Measurements from ENCODE around the gene NDUFS8. TPM values are rescaled to one million over a fixed set of nuclear protein-coding genes. Genes with fewer than 3 reads are reported as not detected.
A peak's percentile ranks its signal among the peaks of the same experiment; 100 is the strongest.
"Not testable (repeated sequence)": the region's sequence is repeated elsewhere in the genome, so short reads cannot be mapped to it uniquely, and the experiment has no call there.

Gene NDUFS8
- total RNA-seq (10 to 100 TPM; 70.1 to 76.7 TPM), polyA plus RNA-seq (100 to 1,000 TPM in 1 of 2 donors, 10 to 100 TPM in 1; 92.0 to 159 TPM)
- long read RNA-seq, donor 1, transcript NDUFS8-201 (7 exons, 791 nt): major isoform, 39 of 67 reads
- long read RNA-seq, donor 1, partial matches to known transcripts: 11 of 67 reads
- long read RNA-seq, donor 1, other reads (novel, unspliced or antisense): 12 of 67 reads
- long read RNA-seq, donor 2, transcript NDUFS8-201 (7 exons, 791 nt): major isoform, 28 of 34 reads
- long read RNA-seq, donor 2, partial matches to known transcripts: 4 of 34 reads
- long read RNA-seq, donor 2, other reads (novel, unspliced or antisense): 1 of 34 reads

- intact Hi-C loops (cut with DNase I): loop anchor here in 1 of 2 donors (2.0 kb wide), 1 partner anchor 20 kb away; the partner anchor contains the start of gene ALDH3B1
- H3K36me3 ChIP-seq (ENCODE audit: control insufficient read depth in 1 of 2, insufficient read depth in 2 of 2, low read length in 1 of 2): no peaks in the 10 kb centered on the region
- H3K27ac ChIP-seq (ENCODE audit: low read depth in 1 of 2, low read length in 2 of 2): peak within 1 kb of the TSS in 1 of 2 donors; percentile 37
These were observed at the start of gene NDUFS8 for GRCh38 chr11:68030318-68031143. Gene NDUFS8 (plus strand): TSS chr11:68030681. CDS start chr11:68032152, 1,471 bp downstream.

GRCh38 chr11:67981226-67981625 is 49.3 kb upstream of the NDUFS8 start:
- H3K27me3 ChIP-seq (ENCODE audit: control insufficient read depth in 1 of 2, insufficient read depth in 2 of 2, low read length in 1 of 2); ATAC-seq (ENCODE audit: low FRiP score); H3K4me1 ChIP-seq (ENCODE audit: control insufficient read depth in 1 of 2, insufficient read depth in 2 of 2, low read length in 2 of 2); H3K9me3 ChIP-seq (ENCODE audit: control insufficient read depth, low read length); H3K4me3 ChIP-seq (ENCODE audit: low read length in 2 of 2); H3K27ac ChIP-seq (ENCODE audit: low read depth in 1 of 2, low read length in 2 of 2); H3K36me3 ChIP-seq (ENCODE audit: control insufficient read depth in 1 of 2, insufficient read depth in 2 of 2, low read length in 1 of 2); intact Hi-C loops (cut with DNase I): not testable (repeated sequence)
- DNase-seq: peak in 1 of 2 donors; percentile 30
- 79 to 80% methylated on average over 10 of the region's 10 CpGs for WGBS, 2 donors

More at GRCh38 chr11:68030318-68031143, at the start of gene NDUFS8:
- no peaks in the 10 kb centered on the region for H3K27me3 ChIP-seq (ENCODE audit: control insufficient read depth in 1 of 2, insufficient read depth in 2 of 2, low read length in 1 of 2)
- peak within 1 kb of the TSS; percentile 44 to 71 for H3K4me3 ChIP-seq (ENCODE audit: low read length in 2 of 2)
- DNase-seq (peak; percentile 96 to 99), ATAC-seq (ENCODE audit: low FRiP score) (peak; percentile 96)
- 0% methylated on average over 56 of the region's 56 CpGs for WGBS, 2 donors
- no peaks in the 10 kb centered on the region for H3K9me3 ChIP-seq (ENCODE audit: control insufficient read depth, low read length)
- no peaks in the 10 kb centered on the region for H3K4me1 ChIP-seq (ENCODE audit: control insufficient read depth in 1 of 2, insufficient read depth in 2 of 2, low read length in 2 of 2)

GRCh38 chr11:67982255-67982857 is 48.1 kb upstream of the NDUFS8 start:
- H3K27me3 ChIP-seq (ENCODE audit: control insufficient read depth in 1 of 2, insufficient read depth in 2 of 2, low read length in 1 of 2); H3K9me3 ChIP-seq (ENCODE audit: control insufficient read depth, low read length); H3K4me1 ChIP-seq (ENCODE audit: control insufficient read depth in 1 of 2, insufficient read depth in 2 of 2, low read length in 2 of 2); intact Hi-C loops (cut with DNase I); ATAC-seq (ENCODE audit: low FRiP score); H3K36me3 ChIP-seq (ENCODE audit: control insufficient read depth in 1 of 2, insufficient read depth in 2 of 2, low read length in 1 of 2); H3K4me3 ChIP-seq (ENCODE audit: low read length in 2 of 2); H3K27ac ChIP-seq (ENCODE audit: low read depth in 1 of 2, low read length in 2 of 2): not testable (repeated sequence)
- 67 to 69% methylated on average over 17 of the region's 17 CpGs for WGBS, 2 donors
- DNase-seq: peak in 1 of 2 donors; percentile 27

GRCh38 chr11:67983951-67984350 is 46.5 kb upstream of the NDUFS8 start:
- Histone ChIP-seq H3K4me3 (ENCODE audit: low read length in 2 of 2) (no peak overlapping the region), H3K27ac (ENCODE audit: low read depth in 1 of 2, low read length in 2 of 2) (no peak overlapping the region), H3K9me3 (ENCODE audit: control insufficient read depth, low read length) (no peaks in the 10 kb centered on the region), H3K36me3 (ENCODE audit: control insufficient read depth in 1 of 2, insufficient read depth in 2 of 2, low read length in 1 of 2) (no peaks in the 10 kb centered on the region), H3K27me3 (ENCODE audit: control insufficient read depth in 1 of 2, insufficient read depth in 2 of 2, low read length in 1 of 2) (no peaks in the 10 kb centered on the region), H3K4me1 (ENCODE audit: control insufficient read depth in 1 of 2, insufficient read depth in 2 of 2, low read length in 2 of 2) (no peaks in the 10 kb centered on the region)
- intact Hi-C loops (cut with DNase I): no loop called here
- ATAC-seq (ENCODE audit: low FRiP score): no peak
- 79 to 83% methylated on average over 17 to 29 of the region's 29 CpGs for WGBS, 2 donors
- peak in 1 of 2 donors; percentile 19 for DNase-seq

GRCh38 chr11:67985302-67985701 is 45.2 kb upstream of the NDUFS8 start:
- H3K4me3 ChIP-seq (ENCODE audit: low read length in 2 of 2); ATAC-seq (ENCODE audit: low FRiP score); DNase-seq; H3K27me3 ChIP-seq (ENCODE audit: control insufficient read depth in 1 of 2, insufficient read depth in 2 of 2, low read length in 1 of 2); H3K36me3 ChIP-seq (ENCODE audit: control insufficient read depth in 1 of 2, insufficient read depth in 2 of 2, low read length in 1 of 2); H3K4me1 ChIP-seq (ENCODE audit: control insufficient read depth in 1 of 2, insufficient read depth in 2 of 2, low read length in 2 of 2); H3K27ac ChIP-seq (ENCODE audit: low read depth in 1 of 2, low read length in 2 of 2); intact Hi-C loops (cut with DNase I); H3K9me3 ChIP-seq (ENCODE audit: control insufficient read depth, low read length): not testable (repeated sequence)
- 82 to 84% methylated on average over 6 of the region's 6 CpGs for WGBS, 2 donors

- H3K27ac ChIP-seq (ENCODE audit: low read depth in 1 of 2, low read length in 2 of 2); H3K36me3 ChIP-seq (ENCODE audit: control insufficient read depth in 1 of 2, insufficient read depth in 2 of 2, low read length in 1 of 2); ATAC-seq (ENCODE audit: low FRiP score); H3K9me3 ChIP-seq (ENCODE audit: control insufficient read depth, low read length); H3K4me1 ChIP-seq (ENCODE audit: control insufficient read depth in 1 of 2, insufficient read depth in 2 of 2, low read length in 2 of 2); intact Hi-C loops (cut with DNase I); H3K4me3 ChIP-seq (ENCODE audit: low read length in 2 of 2); H3K27me3 ChIP-seq (ENCODE audit: control insufficient read depth in 1 of 2, insufficient read depth in 2 of 2, low read length in 1 of 2): not testable (repeated sequence)
- DNase-seq: peak; percentile 56 to 70
- WGBS, 2 donors: 10 to 13% methylated on average over 41 to 49 of the region's 58 CpGs
These were observed 39.7 kb upstream of the NDUFS8 start for GRCh38 chr11:67990546-67991346.

- intact Hi-C loops (cut with DNase I): not testable (repeated sequence)
These were observed 38.9 kb upstream of the NDUFS8 start for GRCh38 chr11:67991347-67992121.

More at GRCh38 chr11:67991347-67992121, 38.9 kb upstream of the NDUFS8 start:
- H3K4me1 ChIP-seq (ENCODE audit: control insufficient read depth in 1 of 2, insufficient read depth in 2 of 2, low read length in 2 of 2); H3K9me3 ChIP-seq (ENCODE audit: control insufficient read depth, low read length); H3K27ac ChIP-seq (ENCODE audit: low read depth in 1 of 2, low read length in 2 of 2); H3K4me3 ChIP-seq (ENCODE audit: low read length in 2 of 2); H3K27me3 ChIP-seq (ENCODE audit: control insufficient read depth in 1 of 2, insufficient read depth in 2 of 2, low read length in 1 of 2); H3K36me3 ChIP-seq (ENCODE audit: control insufficient read depth in 1 of 2, insufficient read depth in 2 of 2, low read length in 1 of 2); ATAC-seq (ENCODE audit: low FRiP score): not testable (repeated sequence)
- 6 to 11% methylated on average over 14 to 70 of the region's 70 CpGs for WGBS, 2 donors
- DNase-seq: peak in 1 of 2 donors; percentile 51
